Measurements from ENCODE around the gene SLC9A5. TPM values are rescaled to one million over a fixed set of nuclear protein-coding genes. Genes with fewer than 3 reads are reported as not detected.
A peak's percentile ranks its signal among the peaks of the same experiment; 100 is the strongest.

SLC9A5 gene
- total RNA-seq, 1 experiment from 2014 or later, result 2.4 TPM

GRCh38 chr16:67283826-67284555, 35.2 kb downstream of the SLC9A5 start:
- no peak overlapping the region for H3K27ac Mint-ChIP-seq (ENCODE audit: unreplicated experiment)
- CTCF ChIA-PET, result interaction anchor here (0.8 to 2.7 kb wide), 5 partner anchors 12 to 55 kb away, joined by 3 to 9 read pairs (median 3); no protein-coding TSS in a partner anchor

GRCh38 chr16:67284699-67285646, 36.2 kb downstream of the SLC9A5 start:
- Mint-ChIP-seq H3K36me3 (ENCODE audit: insufficient read depth, unreplicated experiment) (peaks cover 27% of the 10 kb centered on the region), H3K4me1 (ENCODE audit: low read depth, unreplicated experiment) (peaks cover 7% of the 10 kb centered on the region), H3K4me3 (ENCODE audit: unreplicated experiment) (no peak overlapping the region), H3K27ac (ENCODE audit: unreplicated experiment) (no peak overlapping the region), H3K9me3 (ENCODE audit: unreplicated experiment) (no peaks in the 10 kb centered on the region), H3K27me3 (ENCODE audit: insufficient read depth, unreplicated experiment) (no peaks in the 10 kb centered on the region)
- no peaks in the 10 kb centered on the region for H3K9me3 ChIP-seq
- peaks cover 3% of the 10 kb centered on the region for H3K36me3 ChIP-seq (ENCODE audit: control insufficient read depth, insufficient read depth, low read length)
- H3K27me3 ChIP-seq (replicated peaks; ENCODE audit: control insufficient read depth, insufficient read depth, low read length), result no peaks in the 10 kb centered on the region
- peak in 1 of 2 experiments; percentile 62 for DNase-seq
- no peak overlapping the region for H3K4me3 ChIP-seq (ENCODE audit: low read depth, low read length)
- TF ChIP-seq CTCF (IDR thresholded peaks at IDR 0.05; ENCODE audit: insufficient read depth in 1 of 2, low read depth in 1 of 2, low read length in 1 of 2, severe bottlenecking in 1 of 2, unreplicated experiment in 1 of 2), result peak in 1 of 2 experiments; percentile 42
- ChIA-PET POLR2A (interaction anchor here (0.6 to 1.3 kb wide), 3 partner anchors 24 to 38 kb away, joined by 3 to 7 read pairs (median 4); partner anchors contain the start of gene FHOD1), CTCF (interaction anchor here (0.9 to 2.7 kb wide), 4 partner anchors 11 to 54 kb away, joined by 3 to 9 read pairs (median 6); no protein-coding TSS in a partner anchor)
- H3K4me1 ChIP-seq, result peaks cover 16% of the 10 kb centered on the region
- intact Hi-C loops (cut with micrococcal nuclease; ENCODE audit: unreplicated experiment), result no loop called here
- BruUV-seq (replicated peaks), result no TSS peak

More at GRCh38 chr16:67283826-67284555, 35.2 kb downstream of the SLC9A5 start:
- POLR2A ChIA-PET, result interaction anchor here (0.6 to 1.3 kb wide), 2 partner anchors 23 to 37 kb away, joined by 3 to 7 read pairs; partner anchors contain the start of gene FHOD1
- H3K4me1 Mint-ChIP-seq (ENCODE audit: low read depth, unreplicated experiment), result peaks cover 7% of the 10 kb centered on the region
- H3K36me3 Mint-ChIP-seq (ENCODE audit: insufficient read depth, unreplicated experiment), result peaks cover 27% of the 10 kb centered on the region
- no peak overlapping the region for H3K4me3 ChIP-seq (ENCODE audit: low read depth, low read length)
- no TSS peak for BruUV-seq (replicated peaks)
- TF ChIP-seq CTCF (IDR thresholded peaks at IDR 0.05; ENCODE audit: insufficient read depth in 1 of 2, low read depth in 1 of 2, low read length in 1 of 2, severe bottlenecking in 1 of 2, unreplicated experiment in 1 of 2), result no peak
- H3K4me1 ChIP-seq, result peaks cover 9% of the 10 kb centered on the region; the same call in 1 of the 2 replicates
- H3K27me3 Mint-ChIP-seq (ENCODE audit: insufficient read depth, unreplicated experiment), result no peaks in the 10 kb centered on the region
- no peak for DNase-seq
- H3K27me3 ChIP-seq (replicated peaks; ENCODE audit: control insufficient read depth, insufficient read depth, low read length), result no peaks in the 10 kb centered on the region
- peaks cover 3% of the 10 kb centered on the region; the same call in 1 of the 2 replicates for H3K36me3 ChIP-seq (ENCODE audit: control insufficient read depth, insufficient read depth, low read length)
- no peaks in the 10 kb centered on the region for H3K9me3 ChIP-seq
- no peak overlapping the region for H3K4me3 Mint-ChIP-seq (ENCODE audit: unreplicated experiment)
- intact Hi-C loops (cut with micrococcal nuclease; ENCODE audit: unreplicated experiment), result no loop called here
- H3K9me3 Mint-ChIP-seq (ENCODE audit: unreplicated experiment), result no peaks in the 10 kb centered on the region
